Prostate gland (tissue), 2 donors: ENCODE data around the gene HSPB6.

ENCODE experiments used
- POLR2A ChIP-seq: fragments of 450-650 bp; IDR thresholded peaks from one replicate; pipeline ENCODE4 v1.6.1; 2016; ENCODE audit warnings: antibody characterized with exemption, mild to moderate bottlenecking
- TF ChIP-seq, protein P1 (sequence below), 4 experiments: fragments of 200-600 bp in 2 of 4; fragments of 450-650 bp in 2 of 4; sonication (generic) in 2 of 4; IDR thresholded peaks; 1 replicate in 3 of 4; 2 replicates in 1 of 4; pipeline ENCODE4 v1.5.1; 2016 to 2019; ENCODE audit warnings: antibody characterized with exemption in 4 of 4, mild to moderate bottlenecking in 2 of 4, moderate library complexity in 2 of 4

DNA sequence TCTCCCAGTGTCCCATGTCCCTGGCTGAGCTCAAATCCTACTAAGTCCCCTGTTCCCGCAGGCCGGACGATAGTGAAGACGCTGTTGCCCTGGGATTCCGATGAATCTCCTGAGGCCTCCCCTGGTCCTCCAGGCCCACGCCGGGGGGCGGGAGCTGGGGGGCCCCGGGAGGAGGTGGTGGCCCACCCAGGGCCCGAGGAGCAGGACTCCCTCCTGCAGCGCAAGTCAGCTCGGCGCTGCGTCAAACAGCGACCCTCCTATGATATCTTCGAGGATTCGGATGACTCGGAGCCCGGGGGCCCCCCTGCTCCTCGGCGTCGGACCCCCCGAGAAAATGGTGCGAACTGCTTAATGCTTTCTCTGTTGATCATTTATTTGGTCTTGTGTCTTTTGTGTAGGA lies 33.2 kb downstream of the HSPB6 start:
- TF ChIP-seq, protein P1, sequence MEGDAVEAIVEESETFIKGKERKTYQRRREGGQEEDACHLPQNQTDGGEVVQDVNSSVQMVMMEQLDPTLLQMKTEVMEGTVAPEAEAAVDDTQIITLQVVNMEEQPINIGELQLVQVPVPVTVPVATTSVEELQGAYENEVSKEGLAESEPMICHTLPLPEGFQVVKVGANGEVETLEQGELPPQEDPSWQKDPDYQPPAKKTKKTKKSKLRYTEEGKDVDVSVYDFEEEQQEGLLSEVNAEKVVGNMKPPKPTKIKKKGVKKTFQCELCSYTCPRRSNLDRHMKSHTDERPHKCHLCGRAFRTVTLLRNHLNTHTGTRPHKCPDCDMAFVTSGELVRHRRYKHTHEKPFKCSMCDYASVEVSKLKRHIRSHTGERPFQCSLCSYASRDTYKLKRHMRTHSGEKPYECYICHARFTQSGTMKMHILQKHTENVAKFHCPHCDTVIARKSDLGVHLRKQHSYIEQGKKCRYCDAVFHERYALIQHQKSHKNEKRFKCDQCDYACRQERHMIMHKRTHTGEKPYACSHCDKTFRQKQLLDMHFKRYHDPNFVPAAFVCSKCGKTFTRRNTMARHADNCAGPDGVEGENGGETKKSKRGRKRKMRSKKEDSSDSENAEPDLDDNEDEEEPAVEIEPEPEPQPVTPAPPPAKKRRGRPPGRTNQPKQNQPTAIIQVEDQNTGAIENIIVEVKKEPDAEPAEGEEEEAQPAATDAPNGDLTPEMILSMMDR (IDR thresholded peaks at IDR 0.05) = no peak
- no peak for TF ChIP-seq POLR2A
